Naive B cell (primary cell): ENCODE results near the gene MASP1. TPM values are rescaled to one million over a fixed set of nuclear protein-coding genes. Genes with fewer than 3 reads are reported as not detected.
"Not testable (repeated sequence)": the region's sequence is repeated elsewhere in the genome, so short reads cannot be mapped to it uniquely, and the experiment has no call there.

Experiments used
- ATAC-seq, 2 donors: fragments of 150-1000 bp; cut with Tn5 transposase; 2 replicates each; pipeline ENCODE4 v1.10.0; 2021; ENCODE audit warnings: low read depth in 2 of 2, mild to moderate bottlenecking in 2 of 2, moderate library complexity in 2 of 2
- DNase-seq: peaks from one replicate; pipeline ENCODE4 v3.0.0; 2022
- H3K27ac Mint-ChIP-seq, 6 donors: one replicate each; pipeline ENCODE4 v1.8.0; 2020 to 2022; ENCODE audit warnings: mild to moderate bottlenecking in 6 of 6, mixed read lengths in 6 of 6, moderate library complexity in 5 of 6, inconsistent platforms in 2 of 6
- H3K27me3 Mint-ChIP-seq, 3 donors: one replicate each; pipeline ENCODE4 v1.8.0; 2021 to 2022; ENCODE audit warnings: mixed read lengths in 3 of 3, mild to moderate bottlenecking in 1 of 3
- H3K36me3 Mint-ChIP-seq, 2 donors: one replicate each; pipeline ENCODE4 v1.8.0; 2020 to 2022; ENCODE audit warnings: mixed read lengths in 2 of 2, inconsistent platforms in 1 of 2, mild to moderate bottlenecking in 1 of 2
- H3K4me1 Mint-ChIP-seq, 3 donors: one replicate each; pipeline ENCODE4 v1.8.0; 2020 to 2022; ENCODE audit warnings: mixed read lengths in 3 of 3, inconsistent platforms in 1 of 3, mild to moderate bottlenecking in 1 of 3, moderate library complexity in 1 of 3
- H3K4me3 Mint-ChIP-seq, 8 donors: one replicate each; pipeline ENCODE4 v1.8.0; 2020 to 2022; ENCODE audit warnings: mild to moderate bottlenecking in 8 of 8, mixed read lengths in 8 of 8, moderate library complexity in 8 of 8, inconsistent platforms in 2 of 8
- H3K9me3 Mint-ChIP-seq, 7 donors: one replicate each; pipeline ENCODE4 v1.8.0; 2020 to 2022; ENCODE audit warnings: mixed read lengths in 7 of 7, mild to moderate bottlenecking in 5 of 7, inconsistent platforms in 2 of 7, moderate library complexity in 1 of 7
- polyA plus RNA-seq, 6 donors: library from polyadenylated mRNA; unstranded; fragments of 300-500 nt; fragmentation: Illumina TruSeq; gene quantifications; one replicate each; pipeline ENCODE4 v1.2.3, GENCODE V29; 2021; ENCODE audit warnings: low read depth in 6 of 6

MASP1 gene
- polyA plus RNA-seq, 6 donors from 2014 or later, result not detected

- not testable (repeated sequence) for DNase-seq, H3K36me3 Mint-ChIP-seq, H3K4me1 Mint-ChIP-seq, ATAC-seq, H3K27ac Mint-ChIP-seq, H3K4me3 Mint-ChIP-seq, H3K9me3 Mint-ChIP-seq
- peaks cover 27 to 69% (median 62%) of the 10 kb centered on the region in 3 donors for H3K27me3 Mint-ChIP-seq
These were observed 92.0 kb downstream of the MASP1 start for GRCh38 chr3:187199463-187200050.

GRCh38 chr3:187198490-187198889 is 93.0 kb downstream of the MASP1 start:
- Mint-ChIP-seq H3K27ac (no peak overlapping the region), H3K27me3 (peaks cover 38 to 73% (median 67%) of the 10 kb centered on the region in 3 donors), H3K4me1 (no peaks in the 10 kb centered on the region), H3K9me3 (peaks cover 0 to 2% (median 0%) of the 10 kb centered on the region in 7 donors), H3K36me3 (no peaks in the 10 kb centered on the region), H3K4me3 (no peak overlapping the region)
- ATAC-seq (no peak), DNase-seq (no peak)

DNA sequence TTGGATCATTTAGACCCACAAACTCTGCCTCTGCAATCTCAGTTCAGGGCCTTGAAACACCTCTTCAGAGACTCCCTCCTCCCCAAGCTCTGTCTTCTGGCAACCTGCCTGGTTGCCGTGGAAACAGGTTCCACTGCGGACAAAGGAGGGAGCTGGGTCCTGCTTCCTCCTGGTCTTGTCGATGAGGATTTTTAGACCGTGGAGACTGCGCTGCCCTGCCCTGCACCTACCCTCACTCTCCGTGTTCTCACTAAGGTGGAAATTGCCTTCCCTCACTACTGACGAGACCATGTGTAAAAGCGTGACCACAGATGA is 94.2 kb downstream of the MASP1 start, which contains the start of gene RTP1:
Gene RTP1 (plus strand): TSS at position 152 of the 315 bp plus-strand sequence. CDS start 30 bp downstream, at position 182.
- Mint-ChIP-seq H3K36me3 (no peaks in the 10 kb centered on the region), H3K27ac (no peak within 1 kb of the TSS), H3K9me3 (peaks cover 0 to 2% (median 0%) of the 10 kb centered on the region in 7 donors)

DNA sequence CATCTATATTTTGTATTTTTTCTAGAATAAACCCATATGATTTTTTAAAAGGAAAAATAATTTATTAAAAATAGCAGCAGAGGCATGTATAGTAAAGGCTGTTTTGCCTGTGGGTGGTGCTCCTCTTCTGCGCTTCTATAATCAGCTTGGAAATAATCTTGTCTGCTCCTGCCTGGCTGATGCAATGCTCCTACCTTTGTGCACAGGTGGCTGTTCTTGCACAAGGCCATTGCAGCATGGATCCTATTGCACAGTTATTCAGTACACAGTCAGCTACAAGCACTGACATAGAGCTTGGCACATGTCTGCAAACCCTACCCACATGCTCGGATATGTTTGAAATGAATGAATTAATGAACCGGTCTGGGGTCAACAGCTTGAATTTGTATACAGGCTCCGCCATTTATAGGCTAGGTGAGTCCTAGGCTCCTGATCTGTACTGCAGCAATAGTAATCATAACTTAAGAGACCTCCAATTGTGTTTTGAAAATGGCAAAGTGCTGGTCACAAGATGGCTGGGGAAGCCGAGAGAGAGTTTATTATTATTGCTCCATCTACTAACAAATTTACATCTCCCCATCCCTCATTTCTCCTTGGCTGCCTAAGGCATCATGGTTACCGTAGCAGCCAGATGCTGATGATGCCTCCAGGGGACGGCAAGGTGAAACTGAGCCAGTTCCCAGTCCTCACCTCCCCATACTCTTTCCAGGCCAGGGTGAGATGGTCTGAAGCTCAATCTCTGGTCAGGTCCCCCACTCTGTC is 94.8 kb downstream of the MASP1 start:
- H3K27ac Mint-ChIP-seq, result no peak overlapping the region
- no peak overlapping the region for H3K4me3 Mint-ChIP-seq
- no peaks in the 10 kb centered on the region for H3K4me1 Mint-ChIP-seq
- no peaks in the 10 kb centered on the region for H3K36me3 Mint-ChIP-seq
- ATAC-seq (no peak), DNase-seq (no peak)
- H3K9me3 Mint-ChIP-seq, result peaks cover 0 to 2% (median 0%) of the 10 kb centered on the region in 7 donors
- H3K27me3 Mint-ChIP-seq, result peaks cover 41 to 73% (median 67%) of the 10 kb centered on the region in 3 donors

More for the DNA sequence above, 94.2 kb downstream of the MASP1 start, which contains the start of gene RTP1:
- Mint-ChIP-seq H3K27me3 (peaks cover 39 to 73% (median 67%) of the 10 kb centered on the region in 3 donors), H3K4me3 (no peak within 1 kb of the TSS), H3K4me1 (no peaks in the 10 kb centered on the region)
- ATAC-seq (no peak), DNase-seq (no peak)

DNA sequence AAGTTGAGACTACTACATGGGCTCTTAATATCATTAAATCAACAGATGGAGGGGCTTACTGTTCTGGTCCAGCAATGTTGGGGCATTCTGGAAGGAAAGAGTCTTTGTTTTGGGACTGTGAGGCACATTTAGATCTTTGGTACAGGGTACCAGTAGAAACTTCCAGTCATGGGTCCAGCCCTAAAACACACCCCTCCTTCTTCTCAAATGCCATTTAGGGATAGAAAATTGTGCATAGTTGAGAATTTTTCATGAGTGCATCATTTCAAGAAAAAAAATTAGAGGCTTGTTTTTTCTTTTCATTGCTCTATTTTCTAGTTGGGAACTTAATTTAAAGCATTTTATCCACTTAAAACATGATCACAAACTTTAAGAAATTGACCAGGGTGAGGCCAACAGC is 98.4 kb downstream of the MASP1 start:
- Mint-ChIP-seq H3K4me1 (peaks cover 4 to 16% (median 14%) of the 10 kb centered on the region in 3 donors), H3K27me3 (peaks cover 71 to 86% (median 86%) of the 10 kb centered on the region in 3 donors), H3K27ac (no peak overlapping the region), H3K4me3 (no peak overlapping the region), H3K9me3 (peaks cover 0 to 4% (median 2%) of the 10 kb centered on the region in 7 donors), H3K36me3 (no peaks in the 10 kb centered on the region)
- no peak for ATAC-seq
- DNase-seq, result no peak

DNA sequence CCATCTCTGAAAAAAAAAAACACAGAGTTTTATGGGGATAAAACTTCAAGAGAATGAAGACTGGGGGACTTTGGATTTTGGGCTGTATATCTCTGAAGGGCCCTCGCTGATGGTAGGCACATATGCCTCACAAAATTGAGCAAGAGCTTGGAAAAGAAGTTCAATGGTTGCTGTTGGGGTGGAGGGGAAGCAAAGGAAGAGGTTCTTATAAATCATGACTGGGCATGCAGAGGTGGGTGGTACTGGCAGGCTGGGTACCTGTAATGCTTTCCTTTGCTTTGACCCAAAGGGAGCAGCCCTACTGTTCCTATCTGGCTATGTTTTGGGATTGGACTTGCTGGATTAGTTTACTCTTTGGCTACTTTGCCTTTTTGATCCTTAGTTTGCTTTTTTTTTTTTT is 100.3 kb downstream of the MASP1 start:
- Mint-ChIP-seq H3K4me3 (no peak overlapping the region), H3K9me3 (peaks cover 0 to 10% (median 8%) of the 10 kb centered on the region in 7 donors), H3K4me1 (peaks cover 7 to 16% (median 14%) of the 10 kb centered on the region in 3 donors), H3K27ac (no peak overlapping the region), H3K36me3 (no peaks in the 10 kb centered on the region), H3K27me3 (peaks cover 84 to 90% (median 90%) of the 10 kb centered on the region in 3 donors)
- DNase-seq (no peak), ATAC-seq (no peak)

GRCh38 chr3:187188931-187189330 is 102.6 kb downstream of the MASP1 start:
- Mint-ChIP-seq H3K27ac (no peak overlapping the region), H3K4me1 (peaks cover 7 to 16% (median 14%) of the 10 kb centered on the region in 3 donors), H3K9me3 (peaks cover 0 to 10% (median 6%) of the 10 kb centered on the region in 7 donors), H3K4me3 (no peak overlapping the region), H3K36me3 (no peaks in the 10 kb centered on the region), H3K27me3 (peaks cover 86 to 92% (median 87%) of the 10 kb centered on the region in 3 donors)
- DNase-seq, result peak; percentile 51
- peak; percentile 98 to 99 for ATAC-seq

GRCh38 chr3:187186801-187187421 is 104.6 kb downstream of the MASP1 start:
- H3K27me3 Mint-ChIP-seq, result peaks cover 80 to 86% (median 83%) of the 10 kb centered on the region in 3 donors
- H3K27ac Mint-ChIP-seq, result no peak overlapping the region
- DNase-seq, result no peak
- no peak for ATAC-seq
- no peak overlapping the region for H3K4me3 Mint-ChIP-seq
- peaks cover 7 to 16% (median 14%) of the 10 kb centered on the region in 3 donors for H3K4me1 Mint-ChIP-seq
- H3K9me3 Mint-ChIP-seq, result peaks cover 0 to 10% (median 6%) of the 10 kb centered on the region in 7 donors
- no peaks in the 10 kb centered on the region for H3K36me3 Mint-ChIP-seq

DNA sequence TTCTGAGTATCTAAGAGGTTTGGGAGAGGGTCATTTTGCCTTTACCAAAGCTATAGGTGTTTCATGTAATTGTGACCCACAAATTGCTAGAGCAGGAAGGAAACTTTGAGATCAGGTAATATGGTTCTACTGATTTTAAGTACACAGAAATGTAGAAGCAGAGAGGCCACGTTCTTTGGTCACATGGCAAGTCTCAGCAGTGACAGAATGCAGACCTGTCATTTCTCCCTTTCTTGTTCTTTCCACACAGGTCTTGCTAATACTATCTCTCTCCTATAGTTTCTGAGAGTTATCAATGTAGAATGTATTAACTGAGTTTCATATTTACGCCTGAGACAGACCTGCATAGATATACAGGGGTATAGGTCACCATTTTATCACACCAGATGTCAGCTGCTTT is 105.2 kb downstream of the MASP1 start:
- Mint-ChIP-seq H3K4me1 (peaks cover 7 to 16% (median 14%) of the 10 kb centered on the region in 3 donors), H3K27me3 (peaks cover 80 to 86% (median 83%) of the 10 kb centered on the region in 3 donors), H3K27ac (no peak overlapping the region), H3K9me3 (peaks cover 0 to 10% (median 6%) of the 10 kb centered on the region in 7 donors), H3K4me3 (no peak overlapping the region), H3K36me3 (no peaks in the 10 kb centered on the region)
- no peak for DNase-seq
- no peak for ATAC-seq

GRCh38 chr3:187185759-187186158 is 105.8 kb downstream of the MASP1 start:
- peaks cover 77 to 86% (median 80%) of the 10 kb centered on the region in 3 donors for H3K27me3 Mint-ChIP-seq
- H3K36me3 Mint-ChIP-seq, result no peaks in the 10 kb centered on the region
- no peak for ATAC-seq

More at GRCh38 chr3:187185759-187186158, 105.8 kb downstream of the MASP1 start:
- Mint-ChIP-seq H3K4me1 (peaks cover 7 to 16% (median 14%) of the 10 kb centered on the region in 3 donors), H3K27ac (no peak overlapping the region), H3K9me3 (peaks cover 0 to 10% (median 6%) of the 10 kb centered on the region in 7 donors), H3K4me3 (no peak overlapping the region)
- no peak for DNase-seq

Other genes starting within 250 kb of the MASP1 start
- gene RPL39L, start 152.2 kb downstream of the MASP1 start, polyA plus RNA-seq, result 10 to 100 TPM in 5 of 6 donors, 1 to 10 TPM in 1; 3.3 to 12.6 (median 10.6) TPM
- gene RTP1, start 94.3 kb downstream of the MASP1 start, polyA plus RNA-seq, result not detected
- gene RTP4, start 76.6 kb upstream of the MASP1 start, polyA plus RNA-seq, result 1 to 10 TPM in 5 of 6 donors, not detected in 1; 4.9 to 9.9 (median 8.4) TPM